HG03354 (cell line): ENCODE data around the gene ZNF512.

Source experiments
- ATAC-seq: cut with Tn5 transposase; IDR thresholded peaks from one replicate; pipeline ENCODE4 v1.9.1; 2021; ENCODE audit warnings: mild to moderate bottlenecking; ENCODE audit not compliant: unreplicated experiment, poor library complexity, severe bottlenecking

Gene ZNF512

DNA sequence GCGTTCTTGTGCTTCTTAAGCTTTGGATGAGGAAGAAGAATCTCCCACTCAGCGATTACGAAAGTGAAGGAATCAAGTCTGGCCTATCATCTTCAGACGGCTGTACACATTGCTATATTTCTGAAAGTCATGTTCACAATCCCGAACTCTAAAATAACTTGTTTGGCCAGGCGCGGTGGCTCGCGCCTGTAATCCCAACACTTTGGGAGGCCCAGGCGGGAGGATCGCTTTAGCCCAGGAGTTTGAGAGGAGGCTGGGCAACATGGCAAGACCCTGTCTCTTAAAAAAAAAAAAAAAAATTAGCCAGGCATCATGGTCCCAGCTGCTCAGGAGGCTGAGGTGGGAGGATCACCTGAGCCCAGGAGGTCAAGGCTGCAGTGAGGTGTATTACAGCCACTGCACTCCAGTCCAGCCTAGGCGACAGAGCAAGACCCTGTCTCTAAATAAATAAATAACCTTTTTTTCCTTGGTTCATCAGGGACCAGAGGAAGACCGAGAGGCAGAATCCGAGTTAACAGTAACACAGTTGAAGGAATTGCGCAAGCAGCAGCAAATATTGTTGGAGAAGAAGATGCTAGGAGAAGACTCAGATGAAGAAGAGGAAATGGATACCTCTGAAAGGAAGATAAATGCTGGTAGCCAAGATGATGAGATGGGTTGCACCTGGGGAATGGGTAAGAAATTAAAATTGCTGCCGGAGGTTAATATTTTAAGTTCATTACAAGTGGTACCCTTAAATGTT, 82.0 kb downstream of the ZNF512 start:
- no peak for ATAC-seq

DNA sequence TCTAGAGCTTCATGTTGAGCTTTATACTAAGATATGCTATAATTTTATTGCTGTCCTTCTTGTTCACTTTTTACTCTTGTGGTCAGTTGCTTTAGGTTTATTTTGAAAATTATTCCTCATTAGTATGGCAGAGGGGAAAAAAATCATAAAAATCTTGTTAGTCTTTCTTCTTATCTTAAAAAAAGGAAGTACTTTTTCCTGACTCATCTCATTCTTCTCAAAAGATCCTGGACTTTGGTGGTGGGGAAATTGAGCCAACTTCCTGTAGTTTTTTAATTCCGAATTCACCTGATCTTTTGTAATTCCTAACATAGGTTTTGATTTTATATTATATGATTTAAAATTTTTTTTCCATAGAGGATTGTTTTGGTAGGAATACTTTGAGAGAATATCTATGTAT, 84.6 kb downstream of the ZNF512 start:
- ATAC-seq = no peak

DNA sequence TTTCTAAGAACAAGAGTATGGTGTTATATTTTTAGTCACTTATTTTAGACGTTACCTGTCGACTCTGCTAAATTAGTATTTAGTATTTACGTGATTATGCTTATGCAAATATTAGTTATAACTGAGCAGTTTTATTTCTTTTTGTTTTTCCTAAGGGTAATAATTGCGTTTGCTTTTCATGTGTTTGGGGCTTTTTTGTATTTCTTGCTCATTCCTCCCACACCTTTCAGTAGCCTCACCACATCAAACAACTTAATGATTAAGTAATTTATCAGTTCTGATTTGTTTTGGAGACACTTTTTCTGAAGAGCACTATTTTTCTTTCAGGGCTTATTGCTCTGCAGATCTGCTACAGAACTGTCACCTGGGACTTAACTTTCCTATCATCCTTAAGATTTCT, 88.4 kb downstream of the ZNF512 start:
- ATAC-seq = no peak
